Ovary (tissue), 3 donors: ENCODE data around the gene ST3GAL3.

Experiments used
- CTCF ChIP-seq, 3 donors: fragments of 450-650 bp in 2 of 3; fragments of 200-600 bp in 1 of 3; IDR thresholded peaks; one replicate each; pipeline versions ENCODE4 v1.5.1 to v1.8.0; 2016 to 2022; ENCODE audit warnings: antibody characterized with exemption in 3 of 3, mild to moderate bottlenecking in 1 of 3
- EP300 ChIP-seq: sonication (generic); formaldehyde crosslinking; IDR thresholded peaks from one replicate; pipeline ENCODE4 v1.6.1; 2017; ENCODE audit warnings: antibody characterized with exemption
- POLR2A ChIP-seq: fragments of 450-650 bp; IDR thresholded peaks from one replicate; pipeline ENCODE4 v1.6.1; 2017; ENCODE audit warnings: antibody characterized with exemption, mild to moderate bottlenecking, moderate library complexity
- donor health status: DM: no; HTN: no; CAD: no.

- TF ChIP-seq CTCF (IDR thresholded peaks at IDR 0.05): no peak
- TF ChIP-seq EP300: no peak
- TF ChIP-seq POLR2A: no peak
Measured at GRCh38 chr1:43850591-43851233, 143.4 kb downstream of the ST3GAL3 start.
